Astrocyte (in vitro differentiated cells and primary cell): Measurements from ENCODE around the gene ZNF322.
"Not testable (repeated sequence)": the region's sequence is repeated elsewhere in the genome, so short reads cannot be mapped to it uniquely, and the experiment has no call there.

Experiments used
- EZH2 ChIP-seq: IDR thresholded peaks from 2 replicates; pipeline ENCODE4 v1.6.1; 2012; ENCODE audit warnings: mild to moderate bottlenecking, low read length, inconsistent platforms; ENCODE audit not compliant: insufficient read depth
- TF ChIP-seq, protein P1 (sequence below): IDR thresholded peaks from 2 replicates; pipeline ENCODE4 v1.5.1; 2011; ENCODE audit warnings: low read depth, mild to moderate bottlenecking, inconsistent platforms, low read length, moderate library complexity; ENCODE audit not compliant: insufficient read depth

DNA sequence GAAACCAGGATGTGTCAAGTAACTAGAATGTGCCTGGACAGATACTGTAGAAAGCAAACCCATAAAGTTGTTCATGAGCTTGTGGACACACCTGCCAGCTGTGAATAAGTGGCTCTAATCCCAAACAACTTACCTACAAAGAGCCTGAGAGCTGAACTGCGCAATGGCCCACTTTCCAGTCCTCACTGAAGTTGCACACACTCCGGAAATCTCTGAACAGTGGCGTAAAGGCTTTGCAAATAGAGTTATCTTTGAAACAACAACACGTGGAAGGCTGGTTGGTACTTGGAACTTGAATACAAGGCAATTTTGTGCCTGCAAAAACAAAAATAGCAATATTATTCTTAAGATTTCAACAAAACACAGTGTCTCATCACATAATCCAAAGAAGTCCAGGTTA, 46.2 kb upstream of the ZNF322 start:
- TF ChIP-seq, protein P1, sequence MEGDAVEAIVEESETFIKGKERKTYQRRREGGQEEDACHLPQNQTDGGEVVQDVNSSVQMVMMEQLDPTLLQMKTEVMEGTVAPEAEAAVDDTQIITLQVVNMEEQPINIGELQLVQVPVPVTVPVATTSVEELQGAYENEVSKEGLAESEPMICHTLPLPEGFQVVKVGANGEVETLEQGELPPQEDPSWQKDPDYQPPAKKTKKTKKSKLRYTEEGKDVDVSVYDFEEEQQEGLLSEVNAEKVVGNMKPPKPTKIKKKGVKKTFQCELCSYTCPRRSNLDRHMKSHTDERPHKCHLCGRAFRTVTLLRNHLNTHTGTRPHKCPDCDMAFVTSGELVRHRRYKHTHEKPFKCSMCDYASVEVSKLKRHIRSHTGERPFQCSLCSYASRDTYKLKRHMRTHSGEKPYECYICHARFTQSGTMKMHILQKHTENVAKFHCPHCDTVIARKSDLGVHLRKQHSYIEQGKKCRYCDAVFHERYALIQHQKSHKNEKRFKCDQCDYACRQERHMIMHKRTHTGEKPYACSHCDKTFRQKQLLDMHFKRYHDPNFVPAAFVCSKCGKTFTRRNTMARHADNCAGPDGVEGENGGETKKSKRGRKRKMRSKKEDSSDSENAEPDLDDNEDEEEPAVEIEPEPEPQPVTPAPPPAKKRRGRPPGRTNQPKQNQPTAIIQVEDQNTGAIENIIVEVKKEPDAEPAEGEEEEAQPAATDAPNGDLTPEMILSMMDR, result not testable (repeated sequence)
- TF ChIP-seq EZH2, result not testable (repeated sequence)
